HepG2 (cell line): ENCODE measurements around the gene CCDC82. TPM values are rescaled to one million over a fixed set of nuclear protein-coding genes. Genes with fewer than 3 reads are reported as not detected.

Experiments used
- DPF2 ChIP-seq: sonication (generic); formaldehyde crosslinking; IDR thresholded peaks from 2 replicates; pipeline ENCODE4 v1.4.0; 2020; ENCODE audit warnings: mild to moderate bottlenecking, low read depth, missing genetic modification reagents, borderline replicate concordance
- ELF3 ChIP-seq: IDR thresholded peaks from 2 replicates; pipeline ENCODE4 v1.6.1; 2016; ENCODE audit warnings: missing genetic modification reagents, missing compliant biosample characterization
- FOXJ3 ChIP-seq: sonication (generic); formaldehyde crosslinking; IDR thresholded peaks from 2 replicates; pipeline ENCODE4 v1.4.0; 2020; ENCODE audit warnings: missing genetic modification reagents, mild to moderate bottlenecking, borderline replicate concordance
- GATAD2A ChIP-seq: IDR thresholded peaks from 2 replicates; pipeline ENCODE4 v1.6.1; 2016
- HNF4G ChIP-seq, 2 experiments: sonication (generic) in 1 of 2; formaldehyde crosslinking in 1 of 2; IDR thresholded peaks; 2 replicates each; pipeline versions ENCODE4 v1.4.0 to v1.6.1; 2011 to 2020; ENCODE audit warnings: borderline replicate concordance in 2 of 2, low read depth in 2 of 2, mild to moderate bottlenecking in 2 of 2, low read length in 1 of 2, missing genetic modification reagents in 1 of 2, moderate library complexity in 1 of 2
- MIXL1 ChIP-seq: IDR thresholded peaks from 2 replicates; pipeline ENCODE4 v1.6.1; 2016
- NAIF1 ChIP-seq: sonication (generic); formaldehyde crosslinking; IDR thresholded peaks from 2 replicates; pipeline ENCODE4 v1.5.0; 2020; ENCODE audit warnings: mild to moderate bottlenecking, missing genetic modification reagents, borderline replicate concordance
- POGZ ChIP-seq: sonication (generic); formaldehyde crosslinking; IDR thresholded peaks from 2 replicates; pipeline ENCODE4 v1.4.0; 2020; ENCODE audit warnings: mild to moderate bottlenecking, missing genetic modification reagents
- RCOR2 ChIP-seq: IDR thresholded peaks from 2 replicates; pipeline ENCODE4 v1.6.1; 2016; ENCODE audit warnings: missing biosample characterization, missing genetic modification reagents
- REPIN1 ChIP-seq: sonication (generic); formaldehyde crosslinking; IDR thresholded peaks from 2 replicates; pipeline ENCODE4 v1.8.0; 2022; ENCODE audit warnings: missing genetic modification reagents, low read depth, mild to moderate bottlenecking, borderline replicate concordance
- RXRA ChIP-seq: sonication (generic); formaldehyde crosslinking; IDR thresholded peaks from 2 replicates; pipeline ENCODE4 v1.5.1; 2020; ENCODE audit warnings: missing genetic modification reagents
- SALL1 ChIP-seq: sonication (generic); formaldehyde crosslinking; IDR thresholded peaks from 2 replicates; pipeline ENCODE4 v1.8.0; 2022; ENCODE audit warnings: mild to moderate bottlenecking, missing genetic modification reagents
- SCMH1 ChIP-seq: sonication (generic); formaldehyde crosslinking; IDR thresholded peaks from 2 replicates; pipeline ENCODE4 v1.9.0; 2021; ENCODE audit warnings: missing genetic modification reagents, mild to moderate bottlenecking, borderline replicate concordance
- SOX13 ChIP-seq, 3 experiments: fragments of 450-650 bp in 1 of 3; sonication (generic) in 1 of 3; formaldehyde crosslinking in 1 of 3; IDR thresholded peaks in 2 of 3; conservative IDR thresholded peaks in 1 of 3; 2 replicates each; pipeline versions ENCODE4 v1.5.0 to v1.6.1; 2016 to 2020; ENCODE audit warnings: antibody characterized with exemption in 1 of 3, mild to moderate bottlenecking in 1 of 3, missing compliant biosample characterization in 1 of 3, missing genetic modification reagents in 1 of 3, moderate library complexity in 1 of 3
- SOX5 ChIP-seq: IDR thresholded peaks from 2 replicates; pipeline ENCODE4 v1.6.1; 2016; ENCODE audit warnings: borderline replicate concordance
- TP53 ChIP-seq: sonication (generic); formaldehyde crosslinking; conservative IDR thresholded peaks from 2 replicates; pipeline ENCODE4 v1.4.0; 2020; ENCODE audit warnings: missing genetic modification reagents
- ZC3H13 ChIP-seq: sonication (generic); formaldehyde crosslinking; IDR thresholded peaks from 2 replicates; pipeline ENCODE4 v1.8.1; 2023; ENCODE audit warnings: mild to moderate bottlenecking, missing genetic modification reagents, moderate library complexity
- ZMYM2 ChIP-seq: sonication (generic); formaldehyde crosslinking; IDR thresholded peaks from 2 replicates; pipeline ENCODE4 v1.8.0; 2022; ENCODE audit warnings: mild to moderate bottlenecking, missing genetic modification reagents
- ZNF775 ChIP-seq: sonication (generic); formaldehyde crosslinking; IDR thresholded peaks from 2 replicates; pipeline ENCODE4 v1.4.0; 2020; ENCODE audit warnings: missing genetic modification reagents, mild to moderate bottlenecking, moderate library complexity, borderline replicate concordance
- polyA plus RNA-seq, 8 experiments: library from polyadenylated mRNA; depleted of rRNA in 3 of 8; stranded (reverse) in 7 of 8; unstranded in 1 of 8; fragments of >200 nt; fragmentation: Illumina TruSeq in 4 of 8; extraction: Trizol in 4 of 8; gene quantifications; 2 replicates each; pipeline versions ENCODE4 v1.2.1 to v1.2.3, GENCODE V29; 2011 to 2016; ENCODE audit warnings: low read depth in 4 of 8, missing spikeins in 1 of 8, mixed read lengths in 1 of 8; ENCODE audit not compliant: insufficient read depth in 1 of 8
- total RNA-seq, 5 experiments: library from RNA; depleted of rRNA; stranded (reverse); fragments of >200 nt; fragmentation: Illumina TruSeq; extraction: Trizol; gene quantifications; 2 replicates each; pipeline ENCODE4 v1.2.3, GENCODE V29; 2016; ENCODE audit warnings: low read depth in 1 of 5
- TF ChIP-seq, protein P1 (sequence below): IDR thresholded peaks from 2 replicates; pipeline ENCODE4 v1.6.1; 2016; ENCODE audit warnings: missing biosample characterization, missing genetic modification reagents, low read depth
- TF ChIP-seq, protein P2 (sequence below): IDR thresholded peaks from 2 replicates; pipeline ENCODE4 v1.6.1; 2016; ENCODE audit warnings: mild to moderate bottlenecking
- TF ChIP-seq, protein P3 (sequence below): sonication (generic); formaldehyde crosslinking; IDR thresholded peaks from 2 replicates; pipeline ENCODE4 v1.8.0; 2022; ENCODE audit warnings: mild to moderate bottlenecking, missing genetic modification reagents, borderline replicate concordance

CCDC82 gene
- total and polyA plus RNA-seq, 2 of the 13 experiments (the other 11 are each of a cell fraction or from before 2014, with no cell fraction given) = 19.7 to 25.7 TPM

DNA sequence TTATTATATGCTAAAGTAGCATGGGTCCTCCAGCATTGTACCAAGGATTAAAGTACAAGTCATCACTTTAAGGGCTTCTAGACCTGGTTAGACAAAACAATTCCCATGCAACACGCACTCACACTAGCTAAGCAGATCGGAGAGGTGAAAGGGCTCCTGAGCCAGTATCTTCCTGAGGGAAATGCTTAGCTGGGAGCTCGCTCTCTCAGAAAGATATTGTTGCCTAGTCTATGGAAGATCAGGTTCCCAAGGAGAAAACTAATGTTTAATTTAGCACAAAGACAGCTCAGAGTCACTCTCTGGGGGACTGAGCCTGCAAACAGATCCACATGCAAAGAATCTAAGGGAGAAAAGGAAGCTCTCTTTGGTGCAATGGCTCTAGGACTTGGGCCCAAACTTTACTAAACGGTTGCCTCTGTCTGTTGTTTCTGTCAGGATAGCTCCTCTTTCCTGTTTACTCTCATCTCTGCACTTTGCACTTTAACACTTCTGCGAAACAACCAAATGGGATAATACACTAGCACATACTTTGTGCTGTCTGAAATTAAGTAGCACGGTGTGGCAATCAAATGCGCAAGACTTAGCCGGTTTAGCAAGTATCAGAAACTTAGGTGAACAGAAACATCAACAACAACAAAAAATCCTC is 57.5 kb downstream of the CCDC82 start (continued):
- TF ChIP-seq MIXL1 (CRISPR knock-in tag) (peak; percentile 68), RXRA (CRISPR knock-in tag) (no peak), POGZ (CRISPR knock-in tag) (peak; percentile 49; the same call in 1 of the 2 replicates), ELF3 (CRISPR knock-in tag) (peak; percentile 92), HNF4G (IDR thresholded peaks at IDR 0.05; ENCODE audit: borderline replicate concordance, low read depth, low read length) (peak; percentile 78; the same call in 1 of the 2 replicates), HNF4G (CRISPR knock-in tag; IDR thresholded peaks at IDR 0.05; ENCODE audit: borderline replicate concordance, low read depth) (peak; percentile 61; the same call in 1 of the 2 replicates), DPF2 (CRISPR knock-in tag) (peak; percentile 62; the same call in 1 of the 2 replicates), RCOR2 (0 out of 2 replicates have a peak, but pooled peaks have one; percentile 47), REPIN1 (peak; percentile 63; the same call in 1 of the 2 replicates), ZNF775 (CRISPR knock-in tag) (no peak), ZMYM2 (CRISPR knock-in tag) (0 out of 2 replicates have a peak, but pooled peaks have one; percentile 31), TP53 (CRISPR knock-in tag) (no peak), SOX5 (CRISPR knock-in tag) (peak; percentile 88), NAIF1 (no peak), SCMH1 (CRISPR knock-in tag) (no peak), ZC3H13 (no peak), GATAD2A (CRISPR knock-in tag) (peak; percentile 81), FOXJ3 (CRISPR knock-in tag) (peak; percentile 75; the same call in 1 of the 2 replicates), SALL1 (CRISPR knock-in tag) (peak; percentile 91), SOX13 (IDR thresholded peaks at IDR 0.05) (no peak), SOX13 (CRISPR knock-in tag; conservative IDR thresholded peaks at IDR 0.05 in 1 of 2, IDR thresholded peaks at IDR 0.05 in 1 of 2) (peak in 1 of 2 experiments; percentile 83; a peak in 2 of 4 replicates)
- TF ChIP-seq, protein P1, sequence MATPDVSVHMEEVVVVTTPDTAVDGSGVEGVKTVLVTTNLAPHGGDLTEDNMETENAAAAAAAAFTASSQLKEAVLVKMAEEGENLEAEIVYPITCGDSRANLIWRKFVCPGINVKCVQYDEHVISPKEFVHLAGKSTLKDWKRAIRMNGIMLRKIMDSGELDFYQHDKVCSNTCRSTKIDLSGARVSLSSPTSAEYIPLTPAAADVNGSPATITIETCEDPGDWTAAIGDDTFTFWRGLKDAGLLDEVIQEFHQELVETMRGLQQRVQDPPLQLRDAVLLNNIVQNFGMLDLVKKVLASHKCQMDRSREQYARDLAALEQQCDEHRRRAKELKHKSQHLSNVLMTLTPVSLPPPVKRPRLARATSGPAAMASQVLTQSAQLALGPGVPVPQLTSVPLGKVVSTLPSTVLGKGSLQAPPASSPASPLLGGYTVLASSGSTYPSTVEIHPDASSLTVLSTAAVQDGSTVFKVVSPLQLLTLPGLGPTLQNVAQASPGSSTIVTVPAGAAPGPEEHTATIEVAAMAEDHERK (CRISPR knock-in tag) = no peak
- TF ChIP-seq, protein P2, sequence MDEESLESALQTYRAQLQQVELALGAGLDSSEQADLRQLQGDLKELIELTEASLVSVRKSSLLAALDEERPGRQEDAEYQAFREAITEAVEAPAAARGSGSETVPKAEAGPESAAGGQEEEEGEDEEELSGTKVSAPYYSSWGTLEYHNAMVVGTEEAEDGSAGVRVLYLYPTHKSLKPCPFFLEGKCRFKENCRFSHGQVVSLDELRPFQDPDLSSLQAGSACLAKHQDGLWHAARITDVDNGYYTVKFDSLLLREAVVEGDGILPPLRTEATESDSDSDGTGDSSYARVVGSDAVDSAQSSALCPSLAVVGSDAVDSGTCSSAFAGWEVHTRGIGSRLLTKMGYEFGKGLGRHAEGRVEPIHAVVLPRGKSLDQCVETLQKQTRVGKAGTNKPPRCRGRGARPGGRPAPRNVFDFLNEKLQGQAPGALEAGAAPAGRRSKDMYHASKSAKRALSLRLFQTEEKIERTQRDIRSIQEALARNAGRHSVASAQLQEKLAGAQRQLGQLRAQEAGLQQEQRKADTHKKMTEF = peak; percentile 68
- TF ChIP-seq, protein P3, sequence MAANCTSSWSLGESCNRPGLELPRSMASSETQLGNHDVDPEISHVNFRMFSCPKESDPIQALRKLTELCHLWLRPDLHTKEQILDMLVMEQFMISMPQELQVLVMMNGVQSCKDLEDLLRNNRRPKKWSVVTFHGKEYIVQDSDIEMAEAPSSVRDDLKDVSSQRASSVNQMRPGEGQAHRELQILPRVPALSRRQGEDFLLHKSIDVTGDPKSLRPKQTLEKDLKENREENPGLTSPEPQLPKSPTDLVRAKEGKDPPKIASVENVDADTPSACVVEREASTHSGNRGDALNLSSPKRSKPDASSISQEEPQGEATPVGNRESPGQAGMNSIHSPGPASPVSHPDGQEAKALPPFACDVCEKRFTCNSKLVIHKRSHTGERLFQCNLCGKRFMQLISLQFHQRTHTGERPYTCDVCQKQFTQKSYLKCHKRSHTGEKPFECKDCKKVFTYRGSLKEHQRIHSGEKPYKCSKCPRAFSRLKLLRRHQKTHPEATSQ = peak; percentile 59; the same call in 1 of the 2 replicates
